ENCODE measurements around the gene HEG1.

HEG1 gene

DNA sequence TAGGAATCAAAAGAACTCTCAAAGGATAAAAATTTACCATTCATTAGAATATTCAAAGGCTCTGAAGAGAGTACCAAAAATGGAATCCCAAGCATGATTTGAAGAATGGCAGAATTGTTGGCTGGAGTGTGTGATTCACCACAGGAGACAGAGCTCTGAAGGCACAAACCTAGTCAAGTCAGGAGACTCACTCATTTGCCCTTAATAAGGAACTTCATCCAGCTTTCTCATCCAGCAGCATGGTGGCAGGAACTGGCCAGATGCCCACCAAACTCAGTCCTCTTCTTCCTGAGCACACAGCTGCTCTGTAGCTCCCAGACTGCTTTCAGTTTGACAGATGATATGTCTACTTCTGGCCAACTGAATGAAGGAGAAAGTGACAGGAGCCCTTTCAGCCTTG, 16.5 kb upstream of the HEG1 start:
- no peak for DNase-seq (ENCODE audit: low spot score)

- DNase-seq (ENCODE audit: low spot score) = no peak
These were observed 14.4 kb upstream of the HEG1 start for GRCh38 chr3:125069968-125070745.

DNA sequence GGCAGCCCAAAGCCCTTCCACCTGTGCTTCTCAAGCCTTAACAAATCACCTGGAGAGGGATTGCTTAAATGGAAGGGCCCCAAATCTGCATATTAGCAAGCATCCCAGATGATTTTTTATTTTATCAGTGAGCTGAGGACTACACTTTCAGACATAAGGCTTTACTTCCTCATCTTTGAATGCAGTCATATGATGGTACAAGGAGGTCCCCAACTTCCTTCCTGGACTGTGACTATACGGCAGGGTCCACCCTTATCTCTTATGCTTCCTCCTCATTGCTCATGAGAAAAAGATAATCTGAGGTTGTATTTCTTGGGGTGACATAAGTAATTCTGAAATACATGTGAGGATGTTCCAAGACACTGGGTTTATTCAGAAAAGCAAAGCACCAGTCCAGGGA, 13.7 kb upstream of the HEG1 start:
- DNase-seq (ENCODE audit: low spot score) = no peak

- DNase-seq (ENCODE audit: low spot score) = no peak
These were observed 12.5 kb upstream of the HEG1 start for GRCh38 chr3:125068265-125068664.

- DNase-seq (ENCODE audit: low spot score) = no peak
These were observed 11.4 kb upstream of the HEG1 start for GRCh38 chr3:125067225-125067624.

DNA sequence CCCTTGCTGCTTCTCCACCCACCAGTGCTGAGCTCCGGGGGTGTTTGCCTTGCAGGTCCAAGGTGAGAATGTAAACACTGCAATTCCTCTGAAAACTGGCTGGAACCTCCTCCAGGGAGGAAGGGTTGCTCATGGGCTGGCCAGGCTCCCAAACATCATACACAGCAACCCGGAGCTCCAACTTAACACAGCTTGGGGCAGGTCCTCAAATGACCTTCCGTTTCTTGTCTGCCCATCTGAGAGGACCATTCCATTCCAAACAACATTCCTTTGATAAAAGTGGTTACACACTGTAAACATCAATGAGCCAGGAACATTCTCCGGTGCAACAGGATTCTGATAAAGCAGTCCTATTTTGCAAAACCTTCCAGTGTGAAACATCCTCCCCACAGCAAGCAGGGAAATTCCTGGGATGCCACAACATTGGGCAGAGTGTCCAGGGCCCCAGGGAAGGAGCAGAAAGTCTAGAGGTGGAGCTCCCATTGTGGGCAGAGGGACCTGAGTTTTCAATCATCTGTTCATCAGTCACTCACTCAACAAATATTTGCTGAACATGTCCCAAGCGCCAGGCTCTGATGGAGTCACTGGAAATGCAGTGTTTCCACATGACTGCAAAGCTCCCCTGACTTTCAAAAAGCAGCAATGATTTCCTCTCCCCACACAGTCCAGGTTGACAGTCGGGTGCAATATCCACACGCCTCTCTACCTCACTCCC, 7.3 kb upstream of the HEG1 start:
- no peak for DNase-seq (ENCODE audit: low spot score)

DNA sequence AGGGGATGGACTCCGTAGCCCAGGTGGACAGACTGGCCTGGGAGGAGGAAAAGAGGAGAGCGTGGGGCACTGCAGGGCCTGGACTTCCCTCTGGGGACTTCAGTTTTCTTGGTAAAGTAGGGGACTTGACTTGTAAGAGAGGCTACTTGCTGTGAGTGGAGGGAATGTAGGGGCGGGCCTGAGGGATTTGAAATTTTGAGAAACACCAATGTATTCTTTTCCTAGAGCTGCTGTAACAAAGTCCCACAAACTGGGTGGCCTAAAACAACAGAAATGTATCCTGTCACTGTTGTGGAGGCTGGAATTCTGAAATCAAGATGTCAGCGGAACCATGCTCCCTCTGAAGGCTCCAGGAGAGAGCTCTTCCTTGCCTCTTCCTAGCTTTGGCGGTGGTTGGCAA, 5.8 kb upstream of the HEG1 start:
- no peak for DNase-seq (ENCODE audit: low spot score)

DNA sequence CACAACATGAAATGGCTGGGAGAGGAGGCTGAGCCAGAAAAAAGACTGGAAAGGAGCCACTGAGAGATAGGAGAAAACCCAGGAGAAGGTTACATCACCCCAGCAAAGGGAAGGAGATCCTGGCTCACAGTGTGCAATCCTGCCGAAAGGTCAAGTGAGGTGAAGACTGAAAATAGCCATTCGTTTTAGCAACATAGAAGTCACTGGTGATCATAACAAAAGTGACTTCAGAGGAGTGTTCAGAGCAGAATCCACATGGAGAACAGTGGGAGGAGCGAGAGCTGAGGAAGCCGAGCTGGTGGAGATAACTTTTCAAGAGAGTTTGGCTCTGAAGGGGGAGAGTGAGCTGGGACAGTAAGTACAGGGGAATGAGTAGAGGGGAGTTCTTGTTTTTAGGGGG, 5.4 kb upstream of the HEG1 start:
- DNase-seq (ENCODE audit: low spot score) = no peak

GRCh38 chr3:125059488-125060245, 3.9 kb upstream of the HEG1 start:
- no peak for DNase-seq (ENCODE audit: low spot score)

- DNase-seq (ENCODE audit: low spot score) = no peak
These were observed 3.2 kb upstream of the HEG1 start for GRCh38 chr3:125058959-125059358.

GRCh38 chr3:125058529-125058928, 2.7 kb upstream of the HEG1 start:
- DNase-seq (ENCODE audit: low spot score) = no peak

GRCh38 chr3:125057186-125057850, 1.5 kb upstream of the HEG1 start:
- no peak for DNase-seq (ENCODE audit: low spot score)

- DNase-seq (ENCODE audit: low spot score) = peak; percentile 33
These were observed 375 bp downstream of the HEG1 start for GRCh38 chr3:125055331-125055912.

DNA sequence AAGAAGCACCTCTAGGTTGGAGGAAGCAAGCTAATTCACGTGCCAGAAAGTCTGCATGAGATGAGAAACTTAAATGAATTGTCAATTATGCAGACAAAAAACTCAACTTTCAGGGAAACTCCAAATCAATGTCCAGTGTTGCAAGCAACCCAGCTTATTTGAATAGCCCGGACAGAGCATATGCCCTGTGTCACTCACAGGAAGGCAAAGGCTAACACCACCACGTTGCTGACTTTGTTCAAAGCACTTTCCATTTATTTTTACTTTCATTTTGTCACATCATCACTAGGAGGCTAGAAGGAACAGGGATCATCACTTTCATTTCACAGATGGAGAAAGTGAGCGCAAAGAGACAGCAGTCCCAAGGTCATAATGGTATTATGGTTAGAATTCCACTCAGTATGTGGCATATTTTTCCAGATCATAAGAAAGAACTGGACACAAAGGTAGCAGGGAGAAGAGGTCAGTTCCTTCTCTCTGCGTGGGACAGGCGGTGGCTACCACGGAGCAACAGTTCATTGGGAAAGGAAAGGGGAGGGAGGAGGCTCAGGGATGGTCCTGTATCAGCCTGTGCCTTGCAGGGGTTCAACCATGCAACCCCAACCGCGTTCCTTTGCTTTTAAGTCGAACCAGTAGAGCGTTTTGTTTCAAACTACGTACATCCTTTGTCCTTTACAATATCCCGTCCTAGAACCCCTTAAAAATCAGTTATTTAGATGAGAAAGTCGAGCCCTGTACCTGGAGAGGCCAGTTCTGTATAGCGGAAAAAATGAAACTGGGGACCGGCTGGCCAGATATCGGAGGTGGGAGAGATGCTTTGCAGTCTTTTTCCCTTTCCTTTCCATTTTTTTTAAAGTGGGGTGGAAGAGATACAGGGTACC, 1.1 kb downstream of the HEG1 start:
- DNase-seq (ENCODE audit: low spot score) = peak; percentile 68

DNA sequence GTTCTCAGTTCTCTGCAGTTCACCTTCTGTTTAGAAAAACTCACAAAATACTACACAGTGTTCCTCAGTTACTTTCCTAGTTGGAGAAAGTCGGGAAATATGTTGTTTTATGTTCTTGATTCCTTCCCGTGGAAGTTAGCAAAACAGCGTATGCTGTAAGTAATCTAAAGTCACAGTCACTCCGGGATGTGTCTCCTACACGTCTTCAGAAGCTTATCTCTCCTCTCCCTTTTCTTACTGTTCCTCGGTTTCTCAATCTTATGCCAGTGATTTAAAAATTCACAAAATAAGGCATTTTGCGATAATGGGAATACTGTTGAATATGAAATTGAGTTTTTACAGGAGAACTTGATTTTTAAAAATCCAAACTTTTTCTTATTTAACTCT, 1.7 kb downstream of the HEG1 start:
- peak; percentile 13 for DNase-seq (ENCODE audit: low spot score)

GRCh38 chr3:125053304-125053699, 2.5 kb downstream of the HEG1 start:
- no peak for DNase-seq (ENCODE audit: low spot score)

DNA sequence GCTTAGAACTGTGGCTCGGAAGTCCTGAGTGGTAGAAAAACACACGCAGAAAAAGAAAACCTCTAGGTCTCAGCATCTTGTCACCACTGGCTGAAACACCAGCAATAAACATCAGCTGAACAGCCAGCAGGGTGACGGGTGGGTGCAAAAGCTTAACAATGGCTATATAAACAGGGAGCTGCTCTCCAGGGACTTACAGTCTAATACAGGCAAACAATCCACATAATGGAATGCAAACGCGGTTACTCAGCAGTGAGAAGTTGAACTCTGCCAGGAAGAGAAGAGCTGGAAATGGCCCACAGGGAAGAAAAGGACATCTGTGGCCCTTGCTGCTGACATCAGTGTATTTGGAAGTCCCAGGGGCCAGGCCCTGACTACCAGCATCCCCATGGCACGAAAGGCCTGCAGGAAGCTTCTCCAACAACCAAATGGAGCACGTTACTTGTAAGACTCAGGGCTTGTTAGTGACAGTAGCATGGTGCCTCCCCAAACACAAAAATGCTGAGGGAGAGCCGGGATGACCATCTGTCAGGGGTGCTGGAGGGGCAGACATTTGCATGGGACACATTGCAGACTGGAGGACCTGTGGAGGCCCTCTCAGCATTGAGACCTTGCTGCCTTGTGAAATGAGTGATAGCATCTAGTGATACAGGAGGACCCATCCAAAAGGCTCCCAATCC, 3.0 kb downstream of the HEG1 start:
- peak; percentile 19 for DNase-seq (ENCODE audit: low spot score)

DNA sequence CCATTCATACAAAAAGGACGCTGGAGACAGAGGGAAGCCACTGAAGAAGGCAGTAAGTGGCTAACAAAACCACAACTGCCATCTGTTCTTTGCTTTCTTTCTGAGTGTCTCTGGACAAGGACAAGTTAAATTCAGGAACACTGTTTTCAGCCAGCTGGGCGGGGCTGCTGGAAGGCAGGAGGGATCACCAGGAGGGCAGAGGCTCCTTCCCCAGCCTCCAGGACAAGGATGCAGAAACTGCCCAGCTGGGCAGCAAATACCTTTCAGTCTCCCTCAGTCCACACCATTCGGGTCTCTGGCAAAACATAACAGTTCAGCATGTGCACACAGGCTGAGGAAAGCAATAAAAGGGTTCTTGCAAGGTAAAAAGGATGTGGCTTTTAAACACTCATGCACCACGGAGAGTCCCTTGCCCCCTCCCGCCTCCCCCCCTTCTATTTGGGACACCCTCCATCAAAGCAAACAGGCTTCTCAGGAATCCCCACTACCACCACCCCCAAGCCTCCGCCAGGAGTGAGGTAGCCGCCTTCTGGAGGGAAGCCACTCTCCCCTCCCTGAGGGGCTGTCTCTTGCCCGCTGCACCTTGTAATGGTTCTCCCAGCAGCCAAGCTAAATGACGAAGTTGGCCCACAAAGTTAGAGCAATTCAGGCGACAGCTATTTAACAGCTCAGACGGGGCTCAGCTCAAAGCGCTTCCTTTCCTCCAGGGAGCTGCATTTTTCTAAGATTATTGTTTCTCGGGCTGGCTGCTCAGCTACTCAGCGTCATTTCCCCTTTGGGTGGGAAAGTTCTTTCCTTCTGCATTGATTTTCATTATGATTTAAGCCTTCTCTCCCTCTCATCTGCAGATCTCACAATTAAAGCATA, 3.8 kb downstream of the HEG1 start:
- peak; percentile 39 for DNase-seq (ENCODE audit: low spot score)

DNA sequence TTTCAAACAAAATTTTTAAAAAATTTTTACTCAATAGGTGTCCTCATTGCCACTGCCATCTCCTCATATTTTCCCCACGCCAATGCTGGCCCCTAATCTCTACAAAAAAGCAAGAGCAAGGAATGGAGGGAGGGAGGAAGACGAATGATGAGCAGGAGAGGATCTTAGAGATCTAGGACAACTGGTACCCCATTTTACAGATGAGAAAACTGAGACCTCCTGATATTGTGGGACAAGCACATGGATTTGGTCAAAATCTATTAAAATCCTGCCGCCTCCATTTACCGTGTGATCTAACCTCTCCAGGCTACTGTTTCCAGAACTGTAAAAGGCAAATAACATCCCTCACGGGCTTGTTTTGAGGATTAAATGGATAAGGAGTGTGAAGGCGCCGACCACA, 4.6 kb downstream of the HEG1 start:
- DNase-seq (ENCODE audit: low spot score) = no peak
